Stimulated activated naive B cell treated with anti-CD40 and anti-IgM and Interleukin-4, amounts not matched to agents 10 μg/mL and 1 μg/mL and 100 μg/mL, for 72 hours (primary cell): ENCODE measurements around the gene MDFIC.

Experiments
- ATAC-seq, 2 donors: fragments of 150-1000 bp; cut with Tn5 transposase; replicated peaks; 2 replicates each; pipeline ENCODE4 v1.10.0; 2021; ENCODE audit warnings: moderate library complexity in 1 of 2
- DNase-seq: peaks from one replicate; pipeline ENCODE4 v3.0.0; 2021
- H3K27ac Mint-ChIP-seq: one replicate; pipeline ENCODE4 v1.8.0; 2022; ENCODE audit warnings: mild to moderate bottlenecking, mixed read lengths
- H3K27me3 Mint-ChIP-seq, 2 donors: one replicate each; pipeline ENCODE4 v1.8.0; 2022; ENCODE audit warnings: mixed read lengths in 2 of 2
- H3K36me3 Mint-ChIP-seq, 2 donors: one replicate each; pipeline ENCODE4 v1.8.0; 2022; ENCODE audit warnings: mixed read lengths in 2 of 2, mild to moderate bottlenecking in 1 of 2
- H3K4me1 Mint-ChIP-seq, 2 donors: one replicate each; pipeline ENCODE4 v1.8.0; 2022; ENCODE audit warnings: mixed read lengths in 2 of 2, mild to moderate bottlenecking in 1 of 2
- H3K4me3 Mint-ChIP-seq, 2 donors: one replicate each; pipeline ENCODE4 v1.8.0; 2022; ENCODE audit warnings: mild to moderate bottlenecking in 2 of 2, mixed read lengths in 2 of 2, moderate library complexity in 1 of 2
- H3K9me3 Mint-ChIP-seq, 2 donors: one replicate each; pipeline ENCODE4 v1.8.0; 2022; ENCODE audit warnings: mixed read lengths in 2 of 2, mild to moderate bottlenecking in 1 of 2

Gene MDFIC

GRCh38 chr7:114976666-114977065 lies 54.8 kb downstream of the MDFIC start:
- ATAC-seq: no peak
- H3K4me1 Mint-ChIP-seq: peaks cover 10 to 41% of the 10 kb centered on the region in 2 donors
- H3K27me3 Mint-ChIP-seq: no peaks in the 10 kb centered on the region
- peaks cover 17 to 35% of the 10 kb centered on the region in 2 donors for H3K36me3 Mint-ChIP-seq
- no peak overlapping the region for H3K27ac Mint-ChIP-seq
- no peak for DNase-seq
- H3K4me3 Mint-ChIP-seq: no peak overlapping the region
- no peaks in the 10 kb centered on the region for H3K9me3 Mint-ChIP-seq

- Mint-ChIP-seq H3K9me3 (no peaks in the 10 kb centered on the region), H3K27ac (no peak overlapping the region), H3K27me3 (no peaks in the 10 kb centered on the region), H3K4me3 (no peak overlapping the region), H3K4me1 (peaks cover 8 to 38% of the 10 kb centered on the region in 2 donors), H3K36me3 (peaks cover 23 to 35% of the 10 kb centered on the region in 2 donors)
- DNase-seq (no peak), ATAC-seq (no peak)
Observed at GRCh38 chr7:114977277-114977676, 55.4 kb downstream of the MDFIC start.

- DNase-seq: no peak
- Mint-ChIP-seq H3K27ac (no peak overlapping the region), H3K36me3 (peaks cover 29 to 42% of the 10 kb centered on the region in 2 donors)
Observed at GRCh38 chr7:114979388-114979787, 57.5 kb downstream of the MDFIC start.

GRCh38 chr7:114979803-114980507 lies 58.1 kb downstream of the MDFIC start:
- H3K9me3 Mint-ChIP-seq: no peaks in the 10 kb centered on the region
- peaks cover 5 to 24% of the 10 kb centered on the region in 2 donors for H3K4me1 Mint-ChIP-seq
- peaks cover 29 to 43% of the 10 kb centered on the region in 2 donors for H3K36me3 Mint-ChIP-seq
- no peak overlapping the region for H3K4me3 Mint-ChIP-seq
- no peaks in the 10 kb centered on the region for H3K27me3 Mint-ChIP-seq
- ATAC-seq (no peak), DNase-seq (no peak)
- H3K27ac Mint-ChIP-seq: peak overlapping the region; percentile 11

More at GRCh38 chr7:114979388-114979787, 57.5 kb downstream of the MDFIC start:
- Mint-ChIP-seq H3K4me1 (peaks cover 5 to 29% of the 10 kb centered on the region in 2 donors), H3K4me3 (no peak overlapping the region), H3K27me3 (no peaks in the 10 kb centered on the region), H3K9me3 (no peaks in the 10 kb centered on the region)
- ATAC-seq: no peak

GRCh38 chr7:114981323-114981722 lies 59.4 kb downstream of the MDFIC start:
- ATAC-seq: no peak
- H3K36me3 Mint-ChIP-seq: peaks cover 38 to 53% of the 10 kb centered on the region in 2 donors
- H3K27me3 Mint-ChIP-seq: no peaks in the 10 kb centered on the region
- peaks cover 5 to 19% of the 10 kb centered on the region in 2 donors for H3K4me1 Mint-ChIP-seq
- no peak overlapping the region for H3K27ac Mint-ChIP-seq
- DNase-seq: no peak
- no peaks in the 10 kb centered on the region for H3K9me3 Mint-ChIP-seq
- no peak overlapping the region for H3K4me3 Mint-ChIP-seq

- Mint-ChIP-seq H3K27ac (no peak overlapping the region), H3K4me1 (peaks cover 6 to 15% of the 10 kb centered on the region in 2 donors), H3K36me3 (peaks cover 46 to 56% of the 10 kb centered on the region in 2 donors), H3K4me3 (no peak overlapping the region), H3K27me3 (no peaks in the 10 kb centered on the region), H3K9me3 (no peaks in the 10 kb centered on the region)
- DNase-seq (no peak), ATAC-seq (no peak)
Observed at GRCh38 chr7:114985116-114985715, 63.3 kb downstream of the MDFIC start.

GRCh38 chr7:114986190-114987180 lies 64.6 kb downstream of the MDFIC start:
- no peak for DNase-seq
- Mint-ChIP-seq H3K27me3 (no peaks in the 10 kb centered on the region), H3K27ac (no peak overlapping the region), H3K9me3 (peaks cover 0 to 2% of the 10 kb centered on the region in 2 donors), H3K36me3 (peaks cover 45 to 50% of the 10 kb centered on the region in 2 donors), H3K4me1 (peaks cover 5% of the 10 kb centered on the region in 2 donors), H3K4me3 (no peak overlapping the region)
- no peak for ATAC-seq

- peak overlapping the region; percentile 42 for H3K27ac Mint-ChIP-seq
- H3K27me3 Mint-ChIP-seq: no peaks in the 10 kb centered on the region
- peaks cover 0 to 2% of the 10 kb centered on the region in 2 donors for H3K9me3 Mint-ChIP-seq
- H3K4me3 Mint-ChIP-seq: no peak overlapping the region
- ATAC-seq (no peak), DNase-seq (no peak)
- peaks cover 36 to 37% of the 10 kb centered on the region in 2 donors for H3K36me3 Mint-ChIP-seq
- peaks cover under 1 to 8% of the 10 kb centered on the region in 2 donors for H3K4me1 Mint-ChIP-seq
Observed at GRCh38 chr7:114988026-114988425, 66.1 kb downstream of the MDFIC start.

GRCh38 chr7:114988755-114989375 lies 67.0 kb downstream of the MDFIC start:
- H3K27me3 Mint-ChIP-seq: no peaks in the 10 kb centered on the region
- ATAC-seq: peak in 1 of 2 donors; percentile 20
- no peak overlapping the region for H3K27ac Mint-ChIP-seq
- no peak overlapping the region for H3K4me3 Mint-ChIP-seq
- no peak for DNase-seq
- peaks cover 0 to 2% of the 10 kb centered on the region in 2 donors for H3K9me3 Mint-ChIP-seq
- peaks cover 37 to 45% of the 10 kb centered on the region in 2 donors for H3K36me3 Mint-ChIP-seq
- peaks cover 5 to 8% of the 10 kb centered on the region in 2 donors for H3K4me1 Mint-ChIP-seq

- Mint-ChIP-seq H3K4me1 (peaks cover 5 to 8% of the 10 kb centered on the region in 2 donors), H3K27ac (no peak overlapping the region), H3K4me3 (no peak overlapping the region), H3K27me3 (no peaks in the 10 kb centered on the region), H3K36me3 (peaks cover 41 to 42% of the 10 kb centered on the region in 2 donors), H3K9me3 (peaks cover 0 to 2% of the 10 kb centered on the region in 2 donors)
- ATAC-seq (no peak), DNase-seq (no peak)
Observed at GRCh38 chr7:114989531-114989930, 67.6 kb downstream of the MDFIC start.

- Mint-ChIP-seq H3K4me1 (peaks cover 16 to 30% of the 10 kb centered on the region in 2 donors), H3K9me3 (no peaks in the 10 kb centered on the region)
Observed at GRCh38 chr7:114997487-114998404, 75.9 kb downstream of the MDFIC start.

GRCh38 chr7:115004121-115004520 lies 82.2 kb downstream of the MDFIC start:
- H3K9me3 Mint-ChIP-seq: no peaks in the 10 kb centered on the region
- H3K4me1 Mint-ChIP-seq: peaks cover 14 to 26% of the 10 kb centered on the region in 2 donors
- DNase-seq (no peak), ATAC-seq (no peak)
- H3K4me3 Mint-ChIP-seq: no peak overlapping the region
- H3K27ac Mint-ChIP-seq: no peak overlapping the region
- H3K27me3 Mint-ChIP-seq: no peaks in the 10 kb centered on the region
- peaks cover 20 to 37% of the 10 kb centered on the region in 2 donors for H3K36me3 Mint-ChIP-seq

More at GRCh38 chr7:114997487-114998404, 75.9 kb downstream of the MDFIC start:
- Mint-ChIP-seq H3K27ac (peak overlapping the region; percentile 26), H3K4me3 (no peak overlapping the region), H3K27me3 (no peaks in the 10 kb centered on the region), H3K36me3 (peaks cover 48 to 58% of the 10 kb centered on the region in 2 donors)
- DNase-seq (no peak), ATAC-seq (no peak)

GRCh38 chr7:115005251-115005650 lies 83.4 kb downstream of the MDFIC start:
- Mint-ChIP-seq H3K4me1 (peaks cover 19 to 33% of the 10 kb centered on the region in 2 donors), H3K4me3 (no peak overlapping the region), H3K27me3 (no peaks in the 10 kb centered on the region), H3K9me3 (no peaks in the 10 kb centered on the region), H3K27ac (no peak overlapping the region), H3K36me3 (peaks cover 20 to 37% of the 10 kb centered on the region in 2 donors)
- ATAC-seq (no peak), DNase-seq (no peak)
